Endodermal cell (in vitro differentiated cells): ENCODE measurements around the gene KCND3. TPM values are rescaled to one million over a fixed set of nuclear protein-coding genes. Genes with fewer than 3 reads are reported as not detected.

Experiments used
- DNase-seq: peaks from one replicate; pipeline ENCODE4 v3.0.0-alpha.2; 2017
- H3K27ac ChIP-seq: 2 replicates; pipeline ENCODE4 v1.5.1; 2013; ENCODE audit warnings: mild to moderate bottlenecking, low read depth, low read length, moderate library complexity
- H3K27me3 ChIP-seq: 2 replicates; pipeline ENCODE4 v1.6.1; 2013; ENCODE audit warnings: mild to moderate bottlenecking, low read length, moderate library complexity; ENCODE audit not compliant: insufficient read depth, control insufficient read depth, poor library complexity, severe bottlenecking
- H3K36me3 ChIP-seq: 2 replicates; pipeline ENCODE4 v1.7.0; 2013; ENCODE audit warnings: mild to moderate bottlenecking, low read length, moderate library complexity; ENCODE audit not compliant: control insufficient read depth, insufficient read depth
- H3K4me1 ChIP-seq: one replicate; pipeline ENCODE4 v1.7.0; 2013; ENCODE audit warnings: low read length; ENCODE audit not compliant: control insufficient read depth, insufficient read depth
- H3K4me3 ChIP-seq: 2 replicates; pipeline ENCODE4 v1.5.1; 2013; ENCODE audit warnings: mild to moderate bottlenecking, low read length, moderate library complexity
- H3K9ac ChIP-seq: 2 replicates; pipeline ENCODE4 v1.6.1; 2013; ENCODE audit warnings: mild to moderate bottlenecking, low read length, moderate library complexity; ENCODE audit not compliant: poor library complexity, severe bottlenecking; ENCODE audit errors: extremely low read depth
- H3K9me3 ChIP-seq: 2 replicates; pipeline ENCODE4 v1.6.1; 2013; ENCODE audit warnings: mild to moderate bottlenecking, low read length, moderate library complexity; ENCODE audit not compliant: control insufficient read depth
- H3K27ac Mint-ChIP-seq: 2 replicates; pipeline ENCODE4 v1.8.0; 2020; ENCODE audit warnings: mixed read lengths
- H3K27me3 Mint-ChIP-seq: 2 replicates; pipeline ENCODE4 v1.8.0; 2021; ENCODE audit warnings: mild to moderate bottlenecking, mixed read lengths; ENCODE audit not compliant: insufficient read depth
- H3K36me3 Mint-ChIP-seq: 2 replicates; pipeline ENCODE4 v1.8.0; 2020; ENCODE audit warnings: low read depth, mixed read lengths
- H3K4me1 Mint-ChIP-seq: 2 replicates; pipeline ENCODE4 v1.8.0; 2020; ENCODE audit warnings: mixed read lengths
- H3K4me3 Mint-ChIP-seq: 2 replicates; pipeline ENCODE4 v1.8.0; 2020; ENCODE audit warnings: mild to moderate bottlenecking, moderate library complexity, mixed read lengths
- H3K9me3 Mint-ChIP-seq: 2 replicates; pipeline ENCODE4 v1.8.0; 2020; ENCODE audit warnings: mild to moderate bottlenecking, mixed read lengths
- WGBS, 2 experiments: methylation state at CpG; one replicate each; pipeline versions ENCODE4 v1.1.5 to v1.1.7; 2013; ENCODE audit warnings: missing lambda C conversion rate in 2 of 2, mixed read lengths in 1 of 2; ENCODE audit not compliant: insufficient coverage in 1 of 2, insufficient read length in 1 of 2; 5-methylcytosine and 5-hydroxymethylcytosine counted together
- total RNA-seq, 2 donors: library from RNA; stranded (reverse); fragmentation: NEBNext Ultra II Directional in 1 of 2; extraction: Animal tissue kit (Norgen Biotek cat#: 25700) in 1 of 2; gene quantifications; 2 replicates in 1 of 2; 3 replicates in 1 of 2; pipeline ENCODE4 v1.2.1, GENCODE V29; 2021
- TF ChIP-seq, protein P1 (sequence below): fragments of 200-600 bp; sonication (generic); conservative IDR thresholded peaks from 2 replicates; pipeline ENCODE4 v1.5.0; 2021; ENCODE audit warnings: antibody characterized with exemption, mild to moderate bottlenecking

The KCND3 gene
- total RNA-seq, 2 donors from 2014 or later, result 0.13 TPM; not detected in 1

DNA sequence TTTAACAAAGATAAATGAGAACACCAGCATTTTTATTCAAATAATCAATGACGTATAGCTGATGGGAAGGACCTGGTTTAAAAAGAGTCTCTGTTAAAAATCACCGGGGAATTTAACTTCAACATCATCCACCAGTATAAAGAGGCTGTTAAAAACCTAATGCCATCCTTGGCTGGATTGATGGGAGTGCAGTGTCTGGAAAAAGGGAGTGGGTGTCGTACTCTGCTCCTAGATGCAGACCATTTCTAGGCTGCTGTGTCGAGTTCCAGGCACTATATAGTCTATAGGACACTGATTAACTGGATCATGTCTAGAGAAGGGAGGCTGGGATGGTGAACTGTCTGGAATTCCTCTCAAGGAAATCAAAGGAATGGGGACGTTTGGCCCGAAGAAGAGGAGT is 197.7 kb downstream of the KCND3 start:
- TF ChIP-seq, protein P1, sequence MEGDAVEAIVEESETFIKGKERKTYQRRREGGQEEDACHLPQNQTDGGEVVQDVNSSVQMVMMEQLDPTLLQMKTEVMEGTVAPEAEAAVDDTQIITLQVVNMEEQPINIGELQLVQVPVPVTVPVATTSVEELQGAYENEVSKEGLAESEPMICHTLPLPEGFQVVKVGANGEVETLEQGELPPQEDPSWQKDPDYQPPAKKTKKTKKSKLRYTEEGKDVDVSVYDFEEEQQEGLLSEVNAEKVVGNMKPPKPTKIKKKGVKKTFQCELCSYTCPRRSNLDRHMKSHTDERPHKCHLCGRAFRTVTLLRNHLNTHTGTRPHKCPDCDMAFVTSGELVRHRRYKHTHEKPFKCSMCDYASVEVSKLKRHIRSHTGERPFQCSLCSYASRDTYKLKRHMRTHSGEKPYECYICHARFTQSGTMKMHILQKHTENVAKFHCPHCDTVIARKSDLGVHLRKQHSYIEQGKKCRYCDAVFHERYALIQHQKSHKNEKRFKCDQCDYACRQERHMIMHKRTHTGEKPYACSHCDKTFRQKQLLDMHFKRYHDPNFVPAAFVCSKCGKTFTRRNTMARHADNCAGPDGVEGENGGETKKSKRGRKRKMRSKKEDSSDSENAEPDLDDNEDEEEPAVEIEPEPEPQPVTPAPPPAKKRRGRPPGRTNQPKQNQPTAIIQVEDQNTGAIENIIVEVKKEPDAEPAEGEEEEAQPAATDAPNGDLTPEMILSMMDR, result no peak
- Mint-ChIP-seq H3K27me3 (peaks cover 10% of the 10 kb centered on the region), H3K36me3 (no peaks in the 10 kb centered on the region), H3K4me1 (no peaks in the 10 kb centered on the region), H3K27ac (no peak overlapping the region), H3K9me3 (no peaks in the 10 kb centered on the region), H3K4me3 (no peak overlapping the region)
- Histone ChIP-seq H3K27me3 (peaks cover 16% of the 10 kb centered on the region), H3K9ac (no peak overlapping the region), H3K4me3 (no peak overlapping the region), H3K36me3 (no peaks in the 10 kb centered on the region), H3K4me1 (no peaks in the 10 kb centered on the region), H3K9me3 (peaks cover 8% of the 10 kb centered on the region), H3K27ac (no peak overlapping the region)
- no peak for DNase-seq
- 90 to 92% methylated on average over 4 to 6 of the region's 6 CpGs for WGBS, 2 experiments

DNA sequence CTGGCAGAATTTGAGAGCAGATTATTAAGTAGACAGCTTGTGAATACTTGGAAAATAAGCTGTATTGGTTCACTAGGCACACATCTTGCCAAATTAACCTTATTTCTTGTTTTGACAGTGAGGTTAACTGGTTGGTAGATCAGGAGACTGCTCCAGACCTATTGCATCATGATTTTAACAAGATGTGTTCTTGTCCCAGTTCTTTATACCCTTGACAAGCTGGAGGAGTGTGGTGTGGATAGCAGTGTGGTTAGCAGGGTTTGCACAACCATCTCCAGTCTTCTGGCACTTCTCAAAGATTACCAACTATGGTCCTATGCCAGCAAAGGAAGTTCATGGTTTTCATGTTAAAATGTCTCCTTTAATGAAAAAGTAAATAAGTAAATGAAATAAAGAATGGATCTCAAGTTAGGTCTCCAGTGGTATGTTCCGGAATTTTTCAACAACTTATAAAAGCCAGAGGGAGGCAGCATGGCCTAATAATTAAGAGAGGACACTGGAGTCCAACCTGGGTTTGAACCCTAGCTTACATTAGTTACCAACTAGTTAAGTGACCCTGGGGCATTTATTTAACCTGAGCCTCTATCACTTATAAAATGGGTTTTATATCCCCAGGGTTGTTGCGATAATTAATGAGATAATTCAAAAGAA is 199.7 kb downstream of the KCND3 start:
- H3K4me3 Mint-ChIP-seq, result no peak overlapping the region
- no peaks in the 10 kb centered on the region for H3K9me3 ChIP-seq
- H3K9me3 Mint-ChIP-seq, result no peaks in the 10 kb centered on the region
- H3K4me1 Mint-ChIP-seq, result peaks cover 2% of the 10 kb centered on the region
- TF ChIP-seq, protein P1, result no peak
- no peaks in the 10 kb centered on the region for H3K36me3 ChIP-seq
- H3K4me3 ChIP-seq, result no peak overlapping the region
- H3K27me3 ChIP-seq, result peaks cover 16% of the 10 kb centered on the region
- no peaks in the 10 kb centered on the region for H3K4me1 ChIP-seq
- no peak for DNase-seq
- no peak overlapping the region for H3K9ac ChIP-seq
- H3K27ac ChIP-seq, result no peak overlapping the region
- whole genome bisulfite sequencing, 2 experiments, result 90 to 94% methylated on average over 1 to 2 of the region's 2 CpGs
- peaks cover 14% of the 10 kb centered on the region for H3K27me3 Mint-ChIP-seq
- H3K27ac Mint-ChIP-seq, result no peak overlapping the region
- H3K36me3 Mint-ChIP-seq, result no peaks in the 10 kb centered on the region

DNA sequence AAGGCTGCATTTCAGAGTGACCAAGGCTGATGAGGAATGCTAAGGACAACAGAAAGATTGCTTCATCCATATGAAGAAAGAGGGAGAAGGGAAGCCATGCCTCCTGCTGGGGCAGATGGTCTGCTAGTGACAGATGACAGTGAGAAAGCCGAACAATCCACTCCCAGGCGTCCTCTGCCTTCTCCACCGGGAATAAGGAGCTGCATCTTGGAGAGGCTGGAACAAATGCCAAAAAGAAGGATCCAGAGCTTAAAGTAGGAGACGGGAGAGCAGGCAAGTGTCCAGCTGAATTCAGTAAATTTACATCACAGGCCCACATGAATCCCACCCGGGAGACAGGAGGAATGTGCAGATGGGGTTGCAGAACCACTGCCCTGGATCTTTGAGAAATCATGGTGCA is 200.3 kb downstream of the KCND3 start:
- DNase-seq, result peak; percentile 41
- H3K27ac Mint-ChIP-seq, result no peak overlapping the region
- H3K4me3 Mint-ChIP-seq, result no peak overlapping the region
- Histone ChIP-seq H3K9ac (no peak overlapping the region), H3K9me3 (no peaks in the 10 kb centered on the region), H3K4me3 (no peak overlapping the region), H3K27me3 (peaks cover 16% of the 10 kb centered on the region), H3K4me1 (no peaks in the 10 kb centered on the region), H3K27ac (no peak overlapping the region), H3K36me3 (no peaks in the 10 kb centered on the region)
- H3K36me3 Mint-ChIP-seq, result no peaks in the 10 kb centered on the region
- no peaks in the 10 kb centered on the region for H3K9me3 Mint-ChIP-seq
- H3K27me3 Mint-ChIP-seq, result peaks cover 14% of the 10 kb centered on the region
- peaks cover 7% of the 10 kb centered on the region for H3K4me1 Mint-ChIP-seq
- WGBS, 2 experiments, result 85% methylated on average over 5 of the region's 5 CpGs
- TF ChIP-seq, protein P1, result no peak
